CD4-positive, alpha-beta T cell treated with Interleukin-17A for 1 hour (primary cell): ENCODE results near the gene ELFN2.
"Not testable (repeated sequence)": the region's sequence is repeated elsewhere in the genome, so short reads cannot be mapped to it uniquely, and the experiment has no call there.

Source experiments
- DNase-seq: peaks from one replicate; pipeline ENCODE4 v3.0.0-alpha.2; 2020

Gene ELFN2

GRCh38 chr22:37409031-37409430, 18.2 kb downstream of the ELFN2 start:
- no peak for DNase-seq

GRCh38 chr22:37407856-37408255, 19.4 kb downstream of the ELFN2 start:
- no peak for DNase-seq

- no peak for DNase-seq
Measured at GRCh38 chr22:37406441-37407235, 20.6 kb downstream of the ELFN2 start.

GRCh38 chr22:37404091-37404490, 23.2 kb downstream of the ELFN2 start:
- DNase-seq = no peak

- DNase-seq = no peak
Measured at GRCh38 chr22:37403267-37403960, 23.9 kb downstream of the ELFN2 start.

- DNase-seq = no peak
Measured at GRCh38 chr22:37402184-37402506, 25.1 kb downstream of the ELFN2 start.

- DNase-seq = no peak
Measured at GRCh38 chr22:37401401-37402183, 25.7 kb downstream of the ELFN2 start.

GRCh38 chr22:37400719-37401118, 26.6 kb downstream of the ELFN2 start:
- DNase-seq = no peak

- not testable (repeated sequence) for DNase-seq
Measured at GRCh38 chr22:37399457-37399856, 27.8 kb downstream of the ELFN2 start.

GRCh38 chr22:37397226-37397625, 30.1 kb downstream of the ELFN2 start:
- DNase-seq = no peak

- DNase-seq = no peak
Measured at GRCh38 chr22:37396488-37397084, 30.7 kb downstream of the ELFN2 start.

GRCh38 chr22:37394341-37394740, 32.9 kb downstream of the ELFN2 start:
- DNase-seq = no peak

GRCh38 chr22:37393746-37394145, 33.5 kb downstream of the ELFN2 start:
- no peak for DNase-seq

GRCh38 chr22:37392721-37393328, 34.5 kb downstream of the ELFN2 start:
- DNase-seq = no peak

- no peak for DNase-seq
Measured at GRCh38 chr22:37391702-37392101, 35.6 kb downstream of the ELFN2 start.

GRCh38 chr22:37390075-37390474, 37.2 kb downstream of the ELFN2 start:
- no peak for DNase-seq

- no peak for DNase-seq
Measured at GRCh38 chr22:37388538-37388937, 38.7 kb downstream of the ELFN2 start.

- DNase-seq = no peak
Measured at GRCh38 chr22:37387793-37388192, 39.5 kb downstream of the ELFN2 start.

GRCh38 chr22:37386441-37386840, 40.8 kb downstream of the ELFN2 start:
- DNase-seq = no peak

GRCh38 chr22:37384691-37385090, 42.6 kb downstream of the ELFN2 start:
- DNase-seq = no peak

GRCh38 chr22:37383341-37383740, 43.9 kb downstream of the ELFN2 start:
- no peak for DNase-seq

- DNase-seq = no peak
Measured at GRCh38 chr22:37381489-37381888, 45.8 kb downstream of the ELFN2 start.

GRCh38 chr22:37379722-37380121, 47.6 kb downstream of the ELFN2 start:
- no peak for DNase-seq
